Left forelimb (tissue), 1 donor: ENCODE results near the gene CEPT1.
"Not testable (repeated sequence)": the region's sequence is repeated elsewhere in the genome, so short reads cannot be mapped to it uniquely, and the experiment has no call there.

Experiments
- DNase-seq: peaks from one replicate; pipeline ENCODE4 v3.0.0-alpha.2; 2018; ENCODE audit warnings: low spot score

CEPT1 gene

DNA sequence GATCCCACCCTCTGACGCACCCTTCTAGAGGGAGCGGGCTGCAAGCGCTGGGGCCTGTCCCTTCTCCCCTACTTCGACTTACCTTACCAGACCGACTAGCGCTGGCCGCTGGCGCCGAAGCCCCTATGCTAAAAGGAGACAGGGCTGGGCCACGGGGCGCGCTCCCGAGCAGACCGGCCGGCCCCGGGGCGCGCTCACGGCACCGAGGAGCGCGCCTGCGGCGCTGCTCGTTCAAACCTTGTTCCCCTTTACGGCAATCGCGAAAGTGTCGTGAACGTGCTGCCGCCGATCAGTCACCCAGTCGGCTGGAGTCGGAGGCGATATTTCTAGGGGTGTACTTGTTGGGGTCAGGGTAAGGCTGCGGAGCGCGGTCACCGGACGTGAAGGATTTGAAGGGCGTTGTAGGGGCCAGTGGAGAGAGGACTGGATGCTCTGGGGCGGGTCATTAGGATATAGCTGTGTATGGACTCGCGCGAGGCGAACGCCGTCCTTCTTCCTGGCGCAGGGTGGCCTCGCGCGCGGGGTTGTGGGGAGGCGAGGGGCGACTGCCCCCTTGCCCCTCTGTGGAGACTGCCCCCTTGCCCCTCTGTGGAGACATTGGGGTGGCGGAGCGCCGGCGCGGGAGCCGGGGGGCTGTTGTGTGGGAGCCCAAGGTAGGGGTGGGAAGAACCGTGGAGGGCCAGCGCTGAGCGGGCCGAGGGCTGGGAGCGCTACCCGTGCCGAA lies at the start of gene CEPT1, which contains the start of gene DRAM2:
TSS of gene CEPT1 (plus strand) at position 268 of the 724 bp plus-strand sequence. CDS start 7,492 bp downstream, outside the sequence.
TSS of gene DRAM2 (minus strand) at position 138 of the 724 bp plus-strand sequence. CDS start 8,539 bp downstream, outside the sequence.
- peak; percentile 95 for DNase-seq

DNA sequence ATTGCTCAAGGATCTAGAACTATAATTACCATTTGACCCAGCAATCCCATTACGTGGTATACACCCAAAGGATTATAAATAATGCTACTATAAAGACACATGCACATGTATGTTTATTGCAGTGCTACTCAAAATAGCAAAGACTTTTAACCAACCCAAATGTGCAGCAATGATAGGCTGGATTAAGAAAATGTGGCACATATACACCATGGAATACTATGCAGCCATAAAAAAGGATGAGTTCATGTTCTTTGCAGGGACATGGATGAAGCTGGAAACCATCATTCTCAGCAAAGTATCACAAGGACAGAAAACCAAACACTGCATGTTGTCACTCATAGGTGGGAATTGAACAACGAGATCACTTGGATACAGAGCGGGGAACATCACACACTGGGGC lies 44.6 kb upstream of the CEPT1 start:
- DNase-seq, result not testable (repeated sequence)

DNA sequence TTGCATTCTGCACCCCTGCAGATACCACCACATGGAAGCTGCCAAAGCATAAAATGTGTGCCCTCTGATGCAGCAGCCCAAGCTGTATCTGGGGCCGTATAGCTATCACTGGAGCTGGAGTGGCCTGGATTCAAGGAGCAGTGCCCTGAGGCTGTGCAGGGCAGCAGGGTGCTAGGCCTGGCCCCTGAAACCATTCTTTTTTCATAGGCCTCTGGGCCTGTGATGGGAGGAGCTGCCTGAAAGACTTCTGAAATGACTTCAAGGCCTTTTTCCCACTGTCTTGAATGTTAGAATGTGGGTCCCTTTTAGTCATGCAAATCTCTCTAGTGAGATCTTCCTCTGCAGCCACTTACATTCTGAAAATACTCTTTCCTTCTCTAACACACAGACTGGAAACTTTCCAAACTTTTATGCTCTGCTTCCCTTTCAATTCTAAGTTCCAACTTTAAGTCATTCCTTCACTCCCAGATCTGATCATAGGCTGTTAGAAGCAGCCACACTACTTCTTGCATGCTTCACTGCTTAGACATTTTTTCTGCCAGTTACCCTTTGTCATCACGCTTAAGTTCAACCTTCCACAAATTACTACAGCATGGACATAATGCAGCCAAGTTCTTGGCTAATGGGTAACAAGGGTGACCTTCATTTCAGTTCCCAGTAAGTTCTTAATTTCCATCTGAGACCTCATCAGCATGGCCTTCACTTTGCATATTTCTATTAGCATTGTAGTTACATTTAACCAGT lies 42.5 kb upstream of the CEPT1 start:
- no peak for DNase-seq

DNA sequence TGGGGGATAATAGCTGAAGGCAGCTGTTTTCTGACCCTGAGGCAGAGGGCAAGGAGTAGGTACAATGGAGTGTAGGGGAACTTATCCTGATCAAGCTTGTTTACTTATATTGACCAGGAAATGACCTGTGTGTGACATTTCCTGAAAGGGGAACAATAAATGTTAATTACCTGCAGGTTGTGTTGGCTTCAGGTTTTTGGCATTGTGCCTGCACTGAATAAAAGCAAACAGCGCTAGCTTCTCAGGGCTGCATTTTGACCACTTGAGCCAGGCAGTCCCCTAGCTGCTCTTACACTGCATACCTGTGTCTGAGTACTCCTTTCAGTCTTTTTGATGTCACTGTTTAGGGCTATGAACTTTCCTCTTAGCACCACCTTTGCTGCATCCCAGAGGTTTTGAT lies 40.7 kb upstream of the CEPT1 start:
- DNase-seq, result no peak

DNA sequence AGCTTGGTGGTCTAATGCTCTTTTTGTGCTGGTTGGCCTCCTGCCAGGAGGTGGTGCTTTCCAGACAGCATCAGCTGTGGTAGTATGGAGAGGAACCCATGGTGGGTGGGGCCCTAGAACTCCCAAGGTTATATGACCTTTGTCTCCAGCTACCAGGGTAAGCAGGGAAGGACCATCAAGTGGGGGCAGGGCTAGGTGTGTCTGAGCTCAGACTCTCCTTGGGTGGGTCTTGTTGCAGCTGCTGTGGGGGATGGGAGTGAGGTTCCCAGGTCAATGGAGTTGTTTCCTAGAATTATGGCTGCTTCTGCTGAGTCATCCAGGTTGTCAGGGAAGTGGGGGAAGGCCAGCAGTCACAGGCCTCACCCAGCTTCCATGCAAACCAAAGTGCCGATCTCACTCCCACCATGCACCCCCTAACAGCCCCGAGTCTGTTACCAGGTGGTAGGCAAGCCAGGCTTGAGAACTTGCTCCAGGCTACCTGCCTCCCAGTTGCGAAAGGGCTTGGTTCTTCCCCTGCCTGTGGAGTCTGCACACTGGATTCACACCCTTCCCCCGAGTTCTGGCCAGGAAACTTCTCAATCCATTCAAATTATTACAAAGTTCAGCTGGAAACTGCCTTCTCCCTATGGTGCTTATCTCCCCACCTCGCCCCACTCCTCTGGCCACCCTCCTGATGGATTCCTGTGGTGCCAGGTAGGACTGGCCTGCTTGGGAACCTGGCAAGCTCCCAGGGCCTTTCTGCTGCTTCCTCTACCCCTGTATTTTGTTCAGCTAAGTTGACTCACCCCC lies 38.0 kb upstream of the CEPT1 start:
- no peak for DNase-seq

DNA sequence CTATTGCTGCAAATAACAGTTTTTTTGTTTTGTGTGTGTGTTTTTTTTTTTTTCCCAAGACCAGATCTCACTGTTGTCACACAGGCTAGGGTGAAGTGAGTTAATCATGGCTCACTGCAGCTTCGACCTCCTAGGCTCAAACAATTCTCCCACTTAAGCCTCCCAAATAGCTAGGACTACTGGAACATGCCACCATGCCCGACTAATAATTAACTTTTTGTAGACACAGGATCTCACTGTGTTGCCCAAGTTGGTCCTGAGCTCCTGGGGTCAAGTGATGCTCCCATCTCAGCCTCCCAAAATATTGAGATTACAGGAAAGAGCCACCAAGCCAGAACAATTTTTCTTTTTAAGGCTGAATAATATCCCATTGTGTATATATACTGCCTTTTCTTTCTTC lies 35.0 kb upstream of the CEPT1 start:
- DNase-seq, result no peak

DNA sequence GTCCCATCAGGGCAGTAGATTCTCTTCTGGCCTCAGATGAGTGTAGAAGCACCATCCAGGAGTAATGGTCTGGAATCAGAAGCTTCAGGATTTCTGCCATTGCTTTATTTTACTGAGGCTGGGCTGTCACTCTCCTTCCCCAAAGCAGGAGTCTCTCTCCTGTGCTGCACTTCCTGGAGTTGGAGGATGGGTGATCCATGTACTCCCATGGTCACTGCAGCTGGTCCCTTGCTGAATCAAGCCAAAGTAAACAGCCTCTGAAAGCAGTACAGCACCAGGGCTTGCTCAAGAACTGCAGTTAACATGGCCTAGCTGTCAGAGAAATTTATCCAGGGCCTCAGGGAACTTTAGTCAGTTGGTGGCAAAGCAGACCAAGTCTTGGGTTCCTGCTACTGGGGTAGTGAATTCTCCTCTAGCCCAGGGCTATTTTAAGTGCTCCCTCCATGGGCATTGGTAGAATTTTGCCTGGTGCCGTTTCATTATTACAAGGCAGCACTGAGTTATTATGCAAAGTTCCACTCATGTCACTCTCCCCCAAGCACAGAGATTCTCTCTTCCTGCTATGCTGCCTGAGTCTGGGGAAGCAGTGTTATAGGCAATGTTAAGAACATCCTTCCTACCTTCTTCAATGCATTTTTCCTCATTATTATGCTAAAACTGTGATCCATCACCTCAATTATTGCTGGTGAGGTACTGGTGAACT lies 29.7 kb upstream of the CEPT1 start:
- no peak for DNase-seq

DNA sequence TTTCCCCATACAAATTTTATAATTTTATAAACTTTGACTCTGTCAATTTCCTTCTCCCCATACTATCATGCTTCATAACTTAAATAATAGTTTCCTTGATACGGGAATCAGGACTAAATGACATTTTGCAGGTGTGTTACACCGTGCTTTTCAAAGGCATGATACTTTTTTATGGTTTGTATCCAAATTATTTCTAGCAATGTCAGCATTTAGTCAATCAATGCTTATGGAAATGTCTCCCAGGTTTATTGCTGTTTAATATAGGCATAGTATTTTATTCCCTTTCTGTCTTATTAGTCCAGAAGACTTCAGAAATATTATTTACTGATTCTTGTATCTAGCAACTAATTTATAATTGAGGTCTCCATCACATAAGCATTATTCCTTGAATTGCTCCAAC lies 23.5 kb upstream of the CEPT1 start:
- DNase-seq, result no peak

DNA sequence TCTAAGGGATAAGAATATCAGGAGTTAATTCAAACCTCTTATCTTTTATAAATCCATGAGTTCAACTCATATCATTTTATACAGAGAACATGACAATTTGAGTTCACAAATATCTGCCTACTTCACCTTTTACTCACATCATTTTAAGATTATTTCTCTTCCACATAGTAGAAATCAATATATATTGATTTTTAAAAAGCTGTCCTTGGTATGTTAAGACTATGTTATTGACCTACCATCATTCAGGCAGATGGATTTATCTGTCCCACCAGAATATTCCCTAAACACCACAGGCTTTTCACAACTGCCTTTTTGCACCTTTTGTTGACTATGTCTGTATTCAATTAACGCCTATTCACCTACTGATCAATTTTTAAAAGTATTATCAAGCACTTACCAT lies 13.7 kb upstream of the CEPT1 start:
- DNase-seq, result no peak

DNA sequence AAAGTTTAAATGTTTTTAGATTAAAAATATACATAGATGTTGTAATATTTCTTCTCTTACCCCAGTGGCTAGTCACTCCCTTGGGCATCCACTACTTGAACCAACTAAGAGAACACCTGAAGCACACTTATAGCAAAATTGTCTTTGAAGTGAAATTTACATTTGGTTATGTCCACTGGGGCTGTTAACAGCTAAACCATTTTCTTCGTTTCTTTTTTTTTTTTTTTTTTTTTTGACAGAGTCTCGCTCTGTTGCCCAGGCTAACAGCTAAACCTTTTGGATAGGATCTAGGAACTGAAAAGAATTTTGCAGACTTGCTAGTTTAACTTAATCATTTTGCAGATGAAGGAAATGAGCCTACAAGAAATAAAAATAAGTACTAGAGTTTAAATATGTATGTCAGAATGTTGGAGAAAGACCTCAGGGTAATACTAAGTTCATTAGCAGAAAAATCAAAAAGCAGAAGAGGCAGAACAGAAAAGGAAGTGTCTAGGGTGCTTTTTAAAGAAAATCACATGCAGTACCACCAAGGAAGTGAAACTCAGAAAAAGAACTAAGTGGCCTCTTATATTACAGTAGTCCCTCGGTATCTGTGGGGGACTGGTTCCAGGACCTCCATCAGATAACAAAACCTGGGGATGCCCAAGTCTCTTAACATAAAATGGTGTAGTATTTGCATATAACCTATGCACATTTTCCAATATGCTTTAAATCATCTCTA lies 11.9 kb upstream of the CEPT1 start:
- DNase-seq, result no peak

DNA sequence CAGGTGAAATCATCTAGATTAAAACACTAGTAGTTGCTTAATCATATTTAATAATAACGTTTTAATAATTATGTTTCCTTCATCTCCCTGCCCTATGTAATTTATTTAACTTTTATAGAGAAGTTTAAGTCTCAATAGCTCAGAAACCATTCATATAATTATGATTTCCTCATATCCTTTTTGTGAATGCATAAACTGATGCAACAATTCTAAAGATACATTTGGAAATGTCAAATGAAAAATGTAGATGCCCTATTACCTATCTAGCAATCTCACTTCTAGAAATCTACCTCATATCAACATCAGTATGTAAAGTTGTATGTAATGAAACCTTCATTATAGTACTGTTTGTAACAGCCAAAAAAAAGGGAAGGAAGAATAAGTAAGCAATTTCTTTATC lies 10.6 kb upstream of the CEPT1 start:
- no peak for DNase-seq

DNA sequence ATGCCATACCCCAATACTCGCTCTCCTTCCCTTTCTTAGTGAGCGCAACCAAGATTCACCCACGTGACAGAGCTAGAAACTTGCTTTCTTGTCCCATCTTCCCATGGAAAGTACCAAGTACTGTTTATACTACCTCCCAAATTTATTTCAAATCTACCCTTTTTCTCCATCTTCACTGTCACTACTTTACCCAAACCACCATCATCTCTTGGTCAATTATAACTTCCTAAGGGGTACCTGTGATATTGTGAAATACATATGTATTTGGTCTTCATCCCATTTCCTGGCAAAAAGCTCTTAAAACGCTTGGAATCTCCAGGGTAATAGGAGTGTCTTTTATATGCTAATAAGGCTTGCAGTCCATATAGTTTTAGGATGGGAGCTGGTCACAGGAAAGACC lies 8.3 kb upstream of the CEPT1 start:
- DNase-seq, result no peak

DNA sequence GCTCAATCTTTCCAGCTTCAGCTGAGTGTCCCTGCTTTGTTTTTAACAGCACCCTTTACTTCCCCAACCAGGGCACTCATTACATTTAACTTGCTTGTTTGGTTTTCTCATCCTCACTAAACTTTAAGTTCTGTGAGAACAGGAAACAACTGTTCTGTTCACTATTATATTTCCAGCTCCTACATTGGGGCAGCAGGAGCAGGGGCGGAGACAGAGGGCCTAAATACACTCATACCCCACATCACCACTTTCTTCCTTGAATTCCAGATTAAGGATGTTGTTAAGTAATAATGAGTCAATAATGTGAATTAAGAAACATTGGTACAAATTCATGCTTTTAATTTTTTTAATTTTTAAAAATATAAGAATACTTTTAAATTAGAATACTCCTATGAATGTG lies 6.2 kb upstream of the CEPT1 start:
- no peak for DNase-seq

DNA sequence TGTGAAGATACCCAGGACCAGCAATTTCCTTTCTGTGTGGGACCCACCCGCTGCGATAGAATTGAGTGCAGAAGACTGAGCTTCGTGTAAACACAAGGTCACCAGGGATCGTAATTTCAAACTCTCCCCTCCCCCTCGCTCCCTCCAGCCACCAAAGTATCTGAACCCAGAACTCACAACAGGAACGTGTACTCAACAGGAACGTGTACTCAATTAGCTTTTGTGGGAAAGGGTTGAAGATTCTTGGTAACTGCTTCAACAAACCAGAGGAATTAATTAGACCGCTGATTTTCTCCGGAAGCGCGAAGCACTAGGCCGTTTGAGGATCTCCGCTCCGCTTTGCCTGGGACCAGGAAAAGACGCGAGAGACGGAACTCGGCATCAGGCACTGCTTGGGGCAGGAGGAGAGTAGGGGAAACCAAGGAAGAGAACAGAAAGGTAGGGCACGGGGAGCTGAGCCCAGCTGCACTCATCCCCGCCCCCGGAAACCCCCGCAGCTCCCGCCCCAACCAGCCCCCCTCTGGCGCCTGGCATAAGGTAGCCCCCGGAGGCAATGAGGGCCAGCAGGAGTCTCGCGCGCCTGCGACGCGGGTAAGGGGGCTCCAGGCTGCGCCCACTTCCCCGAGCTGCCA lies 583 bp upstream of the CEPT1 start:
- DNase-seq, result no peak

DNA sequence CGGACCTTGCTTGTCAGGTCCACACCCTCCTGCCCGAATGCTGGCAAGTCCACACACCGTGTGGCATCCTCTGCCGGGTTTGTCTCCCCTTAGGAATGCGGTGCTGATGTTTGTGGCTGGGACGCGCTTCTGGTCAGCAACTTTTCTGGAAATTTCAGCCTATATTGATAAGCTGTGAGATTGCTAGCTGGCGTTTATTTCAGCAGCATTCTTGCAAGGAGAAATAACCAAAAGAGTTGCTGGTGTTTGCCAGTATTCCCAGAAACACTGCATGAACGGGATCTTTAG lies 601 bp downstream of the CEPT1 start:
- no peak for DNase-seq

DNA sequence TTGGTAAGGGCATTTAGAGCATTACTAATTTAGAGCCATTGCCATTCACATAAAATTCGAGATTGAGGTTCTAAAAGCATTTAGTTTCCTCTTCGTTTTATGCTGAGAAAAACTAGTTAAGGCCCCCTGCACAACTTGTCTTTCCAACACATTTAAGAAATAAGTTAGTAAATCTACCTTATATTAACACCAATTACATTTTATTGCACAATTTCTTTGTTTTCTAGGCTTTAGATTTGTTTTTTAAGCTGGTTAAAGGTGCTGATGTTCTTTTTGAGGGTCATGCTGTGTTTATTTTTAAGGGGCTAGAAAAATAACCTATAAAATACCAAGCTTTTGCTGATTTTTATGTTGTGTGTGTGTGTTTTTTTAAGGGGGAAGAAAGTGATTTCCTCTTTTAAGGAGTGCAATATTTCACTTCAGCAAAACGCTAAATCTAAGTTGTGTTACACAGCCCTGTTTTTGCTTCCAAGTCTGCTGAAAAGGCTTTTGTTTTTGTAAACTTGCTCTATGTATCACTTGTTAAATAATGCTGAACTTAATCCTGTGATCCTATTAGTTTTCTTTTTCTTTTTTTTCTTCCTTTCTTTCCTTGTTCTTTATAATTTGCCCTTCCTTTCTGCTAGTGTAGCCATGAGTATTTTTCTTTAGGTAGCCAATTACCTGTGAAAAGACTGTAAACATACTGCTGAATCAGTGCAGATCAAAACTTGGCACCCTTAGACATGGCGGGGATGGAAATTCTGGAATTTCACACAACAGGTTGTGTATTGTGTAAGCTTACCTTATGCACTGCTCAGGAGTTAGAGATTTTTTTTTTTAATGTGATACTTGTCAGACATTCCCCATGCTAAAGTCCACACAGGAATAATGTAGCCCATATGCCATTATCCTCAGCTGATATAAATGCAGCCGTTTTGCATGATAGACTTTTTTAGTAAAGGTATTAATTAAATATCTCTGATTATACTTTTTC lies 1.5 kb downstream of the CEPT1 start:
- no peak for DNase-seq

DNA sequence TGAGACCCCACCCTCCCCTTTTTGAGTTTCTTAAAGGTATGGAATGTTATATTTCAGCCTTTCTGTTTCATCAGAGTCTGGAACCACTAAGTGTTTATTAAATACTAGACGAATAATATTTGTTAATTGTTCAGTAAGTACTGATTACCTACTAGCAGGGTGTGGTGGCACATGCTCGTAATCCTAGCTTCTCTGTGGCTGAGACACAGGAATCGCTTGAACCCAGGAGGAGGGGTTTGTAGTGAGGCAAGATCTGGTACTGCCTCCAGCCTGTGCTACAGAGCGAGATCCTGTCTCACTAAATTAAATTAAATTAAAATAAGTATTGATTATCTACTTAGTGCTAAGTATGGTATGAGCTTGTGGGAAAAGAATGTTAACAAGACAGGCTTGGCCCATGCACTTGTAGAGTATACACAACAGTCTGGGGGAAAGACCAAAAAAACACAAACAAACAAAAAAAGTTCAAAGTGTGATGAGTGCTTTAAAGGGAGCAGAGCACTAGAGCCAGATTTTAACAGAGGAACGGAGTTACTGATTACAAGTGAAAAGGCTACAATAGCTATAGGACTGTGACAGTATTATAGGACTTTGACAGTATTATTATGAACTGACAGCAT lies 2.4 kb downstream of the CEPT1 start:
- DNase-seq, result no peak

DNA sequence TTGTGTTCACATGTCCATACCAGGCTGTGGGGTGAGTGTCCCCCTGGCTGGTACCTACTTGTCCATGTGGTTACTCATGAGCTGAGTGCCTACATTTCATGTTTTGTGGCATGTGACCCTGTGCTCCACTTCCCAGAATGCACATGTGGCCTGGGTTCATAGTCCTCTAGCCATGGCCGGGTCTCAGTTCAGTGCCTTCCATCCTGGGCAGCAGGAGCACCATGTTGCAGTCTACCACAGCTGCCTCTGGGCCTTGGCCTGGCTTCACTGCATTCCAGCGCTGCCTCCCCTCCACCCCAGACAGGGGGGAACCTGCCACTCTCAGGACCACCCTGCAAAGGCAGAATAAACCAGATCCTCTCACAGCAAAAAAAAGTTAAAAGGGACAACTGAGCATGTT lies 5.5 kb downstream of the CEPT1 start:
- no peak for DNase-seq

DNA sequence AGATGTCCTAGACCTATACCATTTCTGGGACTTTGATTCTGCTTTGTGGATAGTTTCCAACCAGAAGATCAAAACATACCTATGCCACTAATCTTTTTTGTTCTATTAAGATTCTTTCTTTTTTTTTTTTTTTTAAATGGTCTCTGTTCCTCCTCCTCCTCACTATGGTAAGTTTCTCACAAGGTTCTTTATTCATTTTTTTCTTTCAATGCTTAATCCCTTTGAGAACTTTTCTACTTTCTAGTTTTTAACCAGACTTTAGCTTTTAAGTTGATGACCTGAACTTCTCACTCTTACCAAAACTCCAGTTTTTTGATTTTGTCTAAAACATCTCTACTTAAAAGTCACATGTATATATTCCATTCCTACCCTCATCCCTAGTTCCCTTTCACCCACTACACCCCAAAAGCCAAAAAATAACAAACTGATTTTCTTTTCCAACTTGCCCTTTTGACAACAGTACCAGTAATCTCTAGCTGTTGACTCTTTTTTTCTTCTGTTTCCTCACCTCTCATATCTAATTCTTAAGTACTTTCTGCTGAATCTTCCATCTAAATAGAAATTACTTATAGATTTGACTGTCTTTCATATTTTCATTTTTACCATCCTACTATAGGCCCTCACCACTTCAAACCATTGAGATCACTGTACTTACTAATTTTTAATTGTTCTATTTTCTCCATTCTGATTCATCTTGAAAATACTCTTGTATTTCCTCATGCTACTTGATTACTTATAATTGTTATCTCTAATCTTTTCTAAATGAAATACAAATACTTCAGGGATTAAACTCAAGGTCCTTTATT lies 6.1 kb downstream of the CEPT1 start:
- no peak for DNase-seq
